ENCODE measurements around the gene COL8A2.

- TF ChIP-seq, protein P1, sequence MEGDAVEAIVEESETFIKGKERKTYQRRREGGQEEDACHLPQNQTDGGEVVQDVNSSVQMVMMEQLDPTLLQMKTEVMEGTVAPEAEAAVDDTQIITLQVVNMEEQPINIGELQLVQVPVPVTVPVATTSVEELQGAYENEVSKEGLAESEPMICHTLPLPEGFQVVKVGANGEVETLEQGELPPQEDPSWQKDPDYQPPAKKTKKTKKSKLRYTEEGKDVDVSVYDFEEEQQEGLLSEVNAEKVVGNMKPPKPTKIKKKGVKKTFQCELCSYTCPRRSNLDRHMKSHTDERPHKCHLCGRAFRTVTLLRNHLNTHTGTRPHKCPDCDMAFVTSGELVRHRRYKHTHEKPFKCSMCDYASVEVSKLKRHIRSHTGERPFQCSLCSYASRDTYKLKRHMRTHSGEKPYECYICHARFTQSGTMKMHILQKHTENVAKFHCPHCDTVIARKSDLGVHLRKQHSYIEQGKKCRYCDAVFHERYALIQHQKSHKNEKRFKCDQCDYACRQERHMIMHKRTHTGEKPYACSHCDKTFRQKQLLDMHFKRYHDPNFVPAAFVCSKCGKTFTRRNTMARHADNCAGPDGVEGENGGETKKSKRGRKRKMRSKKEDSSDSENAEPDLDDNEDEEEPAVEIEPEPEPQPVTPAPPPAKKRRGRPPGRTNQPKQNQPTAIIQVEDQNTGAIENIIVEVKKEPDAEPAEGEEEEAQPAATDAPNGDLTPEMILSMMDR (IDR thresholded peaks at IDR 0.05), result peak; percentile 65; the same call in 1 of the 2 replicates
- TF ChIP-seq, protein P2, sequence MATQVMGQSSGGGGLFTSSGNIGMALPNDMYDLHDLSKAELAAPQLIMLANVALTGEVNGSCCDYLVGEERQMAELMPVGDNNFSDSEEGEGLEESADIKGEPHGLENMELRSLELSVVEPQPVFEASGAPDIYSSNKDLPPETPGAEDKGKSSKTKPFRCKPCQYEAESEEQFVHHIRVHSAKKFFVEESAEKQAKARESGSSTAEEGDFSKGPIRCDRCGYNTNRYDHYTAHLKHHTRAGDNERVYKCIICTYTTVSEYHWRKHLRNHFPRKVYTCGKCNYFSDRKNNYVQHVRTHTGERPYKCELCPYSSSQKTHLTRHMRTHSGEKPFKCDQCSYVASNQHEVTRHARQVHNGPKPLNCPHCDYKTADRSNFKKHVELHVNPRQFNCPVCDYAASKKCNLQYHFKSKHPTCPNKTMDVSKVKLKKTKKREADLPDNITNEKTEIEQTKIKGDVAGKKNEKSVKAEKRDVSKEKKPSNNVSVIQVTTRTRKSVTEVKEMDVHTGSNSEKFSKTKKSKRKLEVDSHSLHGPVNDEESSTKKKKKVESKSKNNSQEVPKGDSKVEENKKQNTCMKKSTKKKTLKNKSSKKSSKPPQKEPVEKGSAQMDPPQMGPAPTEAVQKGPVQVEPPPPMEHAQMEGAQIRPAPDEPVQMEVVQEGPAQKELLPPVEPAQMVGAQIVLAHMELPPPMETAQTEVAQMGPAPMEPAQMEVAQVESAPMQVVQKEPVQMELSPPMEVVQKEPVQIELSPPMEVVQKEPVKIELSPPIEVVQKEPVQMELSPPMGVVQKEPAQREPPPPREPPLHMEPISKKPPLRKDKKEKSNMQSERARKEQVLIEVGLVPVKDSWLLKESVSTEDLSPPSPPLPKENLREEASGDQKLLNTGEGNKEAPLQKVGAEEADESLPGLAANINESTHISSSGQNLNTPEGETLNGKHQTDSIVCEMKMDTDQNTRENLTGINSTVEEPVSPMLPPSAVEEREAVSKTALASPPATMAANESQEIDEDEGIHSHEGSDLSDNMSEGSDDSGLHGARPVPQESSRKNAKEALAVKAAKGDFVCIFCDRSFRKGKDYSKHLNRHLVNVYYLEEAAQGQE (IDR thresholded peaks at IDR 0.05; ENCODE audit: insufficient read depth in 1 of 2, low read depth in 2 of 2, low read length in 1 of 2), result no peak
- no peak for TF ChIP-seq POLR2AphosphoS5 (IDR thresholded peaks at IDR 0.05; ENCODE audit: low read depth, low read length)
Measured at GRCh38 chr1:36096500-36097432, 28.3 kb downstream of the COL8A2 start.

Data from Panc1 (cell line).